HepG2 (cell line): Measurements from ENCODE around the gene GYS1. TPM values are rescaled to one million over a fixed set of nuclear protein-coding genes. Genes with fewer than 3 reads are reported as not detected.
A peak's percentile ranks its signal among the peaks of the same experiment; 100 is the strongest.

Experiments used
- CEBPG ChIP-seq: IDR thresholded peaks from 2 replicates; pipeline ENCODE4 v1.6.1; 2016
- FOXK1 ChIP-seq: sonication (generic); formaldehyde crosslinking; IDR thresholded peaks from 2 replicates; pipeline ENCODE4 v1.4.0; 2020; ENCODE audit warnings: low read depth, missing genetic modification reagents, borderline replicate concordance
- GPN1 ChIP-seq: sonication (generic); formaldehyde crosslinking; IDR thresholded peaks from 2 replicates; pipeline ENCODE4 v1.5.1; 2020; ENCODE audit warnings: missing genetic modification reagents, borderline replicate concordance
- MIER3 ChIP-seq: IDR thresholded peaks from 2 replicates; pipeline ENCODE4 v1.6.1; 2016; ENCODE audit warnings: missing compliant biosample characterization, borderline replicate concordance
- MTA3 ChIP-seq: sonication (generic); formaldehyde crosslinking; IDR thresholded peaks from 2 replicates; pipeline ENCODE4 v1.4.0; 2020; ENCODE audit warnings: missing genetic modification reagents
- RBFOX2 ChIP-seq: fragments of 200-400 bp; formaldehyde crosslinking; IDR thresholded peaks from 2 replicates; pipeline ENCODE4 v1.6.1; 2017; ENCODE audit warnings: low read depth, mild to moderate bottlenecking, low read length
- REL ChIP-seq: sonication (generic); formaldehyde crosslinking; conservative IDR thresholded peaks from 2 replicates; pipeline ENCODE4 v1.8.0; 2022; ENCODE audit warnings: mild to moderate bottlenecking, missing genetic modification reagents, moderate library complexity
- SAP130 ChIP-seq: IDR thresholded peaks from 2 replicates; pipeline ENCODE4 v1.6.1; 2016; ENCODE audit warnings: low read depth
- SMYD3 ChIP-seq: sonication (generic); formaldehyde crosslinking; IDR thresholded peaks from 2 replicates; pipeline ENCODE4 v1.8.1; 2023; ENCODE audit warnings: mild to moderate bottlenecking, missing genetic modification reagents
- TBP ChIP-seq: sonication (generic); formaldehyde crosslinking; IDR thresholded peaks from 2 replicates; pipeline ENCODE4 v1.5.0; 2020; ENCODE audit warnings: missing genetic modification reagents
- ZNF274 ChIP-seq: sonication (generic); formaldehyde crosslinking; IDR thresholded peaks from 2 replicates; pipeline ENCODE4 v1.5.1; 2020; ENCODE audit warnings: mild to moderate bottlenecking, missing genetic modification reagents
- ZNF292 ChIP-seq: sonication (generic); formaldehyde crosslinking; IDR thresholded peaks from 2 replicates; pipeline ENCODE4 v1.8.1; 2022; ENCODE audit warnings: mild to moderate bottlenecking, low read depth, missing genetic modification reagents, borderline replicate concordance
- ZNF430 ChIP-seq: sonication (generic); formaldehyde crosslinking; IDR thresholded peaks from 2 replicates; pipeline ENCODE4 v1.9.0; 2021; ENCODE audit warnings: mild to moderate bottlenecking, missing genetic modification reagents
- ZNF619 ChIP-seq: sonication (generic); formaldehyde crosslinking; IDR thresholded peaks from 2 replicates; pipeline ENCODE4 v1.4.0; 2020; ENCODE audit warnings: mild to moderate bottlenecking, missing genetic modification reagents
- ZNF776 ChIP-seq: sonication (generic); formaldehyde crosslinking; IDR thresholded peaks from 2 replicates; pipeline ENCODE4 v1.4.0; 2020; ENCODE audit warnings: mild to moderate bottlenecking, missing genetic modification reagents
- polyA plus RNA-seq, 8 experiments: library from polyadenylated mRNA; depleted of rRNA in 3 of 8; stranded (reverse) in 7 of 8; unstranded in 1 of 8; fragments of >200 nt; fragmentation: Illumina TruSeq in 4 of 8; extraction: Trizol in 4 of 8; gene quantifications; 2 replicates each; pipeline versions ENCODE4 v1.2.1 to v1.2.3, GENCODE V29; 2011 to 2016; ENCODE audit warnings: low read depth in 4 of 8, missing spikeins in 1 of 8, mixed read lengths in 1 of 8; ENCODE audit not compliant: insufficient read depth in 1 of 8
- total RNA-seq, 5 experiments: library from RNA; depleted of rRNA; stranded (reverse); fragments of >200 nt; fragmentation: Illumina TruSeq; extraction: Trizol; gene quantifications; 2 replicates each; pipeline ENCODE4 v1.2.3, GENCODE V29; 2016; ENCODE audit warnings: low read depth in 1 of 5
- TF ChIP-seq, protein P1 (sequence below): sonication (generic); formaldehyde crosslinking; IDR thresholded peaks from 2 replicates; pipeline ENCODE4 v1.5.0; 2020; ENCODE audit warnings: mild to moderate bottlenecking, missing genetic modification reagents, borderline replicate concordance
- TF ChIP-seq, protein P2 (sequence below): sonication (generic); formaldehyde crosslinking; IDR thresholded peaks from 2 replicates; pipeline ENCODE4 v1.8.0; 2022; ENCODE audit warnings: missing genetic modification reagents, mild to moderate bottlenecking, moderate library complexity, borderline replicate concordance
- TF ChIP-seq, protein P3 (sequence below): IDR thresholded peaks from 2 replicates; pipeline ENCODE4 v1.6.1; 2016; ENCODE audit warnings: mild to moderate bottlenecking, missing biosample characterization, missing genetic modification reagents

Gene GYS1
- total and polyA plus RNA-seq, 2 of the 13 experiments (the other 11 are each of a cell fraction or from before 2014, with no cell fraction given): 18.4 to 42.1 TPM

DNA sequence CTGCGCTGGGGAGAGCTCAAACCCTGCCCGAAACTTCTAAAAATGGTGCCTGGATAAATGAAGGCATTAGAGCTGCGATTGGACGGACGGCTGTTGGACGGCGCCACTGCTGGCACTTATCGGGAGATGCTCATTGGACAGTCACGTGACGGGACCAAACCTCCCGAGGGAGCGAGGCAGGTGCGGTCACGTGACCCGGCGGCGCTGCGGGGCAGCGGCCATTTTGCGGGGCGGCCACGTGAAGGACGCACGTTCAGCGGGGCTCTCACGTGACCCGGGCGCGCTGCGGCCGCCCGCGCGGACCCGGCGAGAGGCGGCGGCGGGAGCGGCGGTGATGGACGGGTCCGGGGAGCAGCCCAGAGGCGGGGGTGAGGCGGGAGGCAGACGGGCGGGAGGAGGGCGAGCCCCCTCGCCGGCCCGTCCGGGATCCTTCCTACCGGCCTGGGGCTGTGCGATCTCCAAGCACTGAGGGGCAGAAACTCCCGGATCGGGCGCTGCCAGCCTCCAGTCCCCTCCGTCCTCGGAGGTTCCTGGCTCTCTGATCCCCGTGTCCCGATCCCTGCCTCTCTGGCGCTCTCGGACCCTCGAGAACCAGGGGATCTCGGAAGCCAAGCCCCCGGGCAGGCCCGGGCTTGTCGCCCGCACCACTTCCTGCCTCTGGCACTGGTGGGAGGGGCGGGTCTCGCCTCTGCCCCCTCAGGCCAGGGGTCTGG lies 38.4 kb downstream of the GYS1 start, which contains the start of gene BAX (continued):
- TF ChIP-seq, protein P1, sequence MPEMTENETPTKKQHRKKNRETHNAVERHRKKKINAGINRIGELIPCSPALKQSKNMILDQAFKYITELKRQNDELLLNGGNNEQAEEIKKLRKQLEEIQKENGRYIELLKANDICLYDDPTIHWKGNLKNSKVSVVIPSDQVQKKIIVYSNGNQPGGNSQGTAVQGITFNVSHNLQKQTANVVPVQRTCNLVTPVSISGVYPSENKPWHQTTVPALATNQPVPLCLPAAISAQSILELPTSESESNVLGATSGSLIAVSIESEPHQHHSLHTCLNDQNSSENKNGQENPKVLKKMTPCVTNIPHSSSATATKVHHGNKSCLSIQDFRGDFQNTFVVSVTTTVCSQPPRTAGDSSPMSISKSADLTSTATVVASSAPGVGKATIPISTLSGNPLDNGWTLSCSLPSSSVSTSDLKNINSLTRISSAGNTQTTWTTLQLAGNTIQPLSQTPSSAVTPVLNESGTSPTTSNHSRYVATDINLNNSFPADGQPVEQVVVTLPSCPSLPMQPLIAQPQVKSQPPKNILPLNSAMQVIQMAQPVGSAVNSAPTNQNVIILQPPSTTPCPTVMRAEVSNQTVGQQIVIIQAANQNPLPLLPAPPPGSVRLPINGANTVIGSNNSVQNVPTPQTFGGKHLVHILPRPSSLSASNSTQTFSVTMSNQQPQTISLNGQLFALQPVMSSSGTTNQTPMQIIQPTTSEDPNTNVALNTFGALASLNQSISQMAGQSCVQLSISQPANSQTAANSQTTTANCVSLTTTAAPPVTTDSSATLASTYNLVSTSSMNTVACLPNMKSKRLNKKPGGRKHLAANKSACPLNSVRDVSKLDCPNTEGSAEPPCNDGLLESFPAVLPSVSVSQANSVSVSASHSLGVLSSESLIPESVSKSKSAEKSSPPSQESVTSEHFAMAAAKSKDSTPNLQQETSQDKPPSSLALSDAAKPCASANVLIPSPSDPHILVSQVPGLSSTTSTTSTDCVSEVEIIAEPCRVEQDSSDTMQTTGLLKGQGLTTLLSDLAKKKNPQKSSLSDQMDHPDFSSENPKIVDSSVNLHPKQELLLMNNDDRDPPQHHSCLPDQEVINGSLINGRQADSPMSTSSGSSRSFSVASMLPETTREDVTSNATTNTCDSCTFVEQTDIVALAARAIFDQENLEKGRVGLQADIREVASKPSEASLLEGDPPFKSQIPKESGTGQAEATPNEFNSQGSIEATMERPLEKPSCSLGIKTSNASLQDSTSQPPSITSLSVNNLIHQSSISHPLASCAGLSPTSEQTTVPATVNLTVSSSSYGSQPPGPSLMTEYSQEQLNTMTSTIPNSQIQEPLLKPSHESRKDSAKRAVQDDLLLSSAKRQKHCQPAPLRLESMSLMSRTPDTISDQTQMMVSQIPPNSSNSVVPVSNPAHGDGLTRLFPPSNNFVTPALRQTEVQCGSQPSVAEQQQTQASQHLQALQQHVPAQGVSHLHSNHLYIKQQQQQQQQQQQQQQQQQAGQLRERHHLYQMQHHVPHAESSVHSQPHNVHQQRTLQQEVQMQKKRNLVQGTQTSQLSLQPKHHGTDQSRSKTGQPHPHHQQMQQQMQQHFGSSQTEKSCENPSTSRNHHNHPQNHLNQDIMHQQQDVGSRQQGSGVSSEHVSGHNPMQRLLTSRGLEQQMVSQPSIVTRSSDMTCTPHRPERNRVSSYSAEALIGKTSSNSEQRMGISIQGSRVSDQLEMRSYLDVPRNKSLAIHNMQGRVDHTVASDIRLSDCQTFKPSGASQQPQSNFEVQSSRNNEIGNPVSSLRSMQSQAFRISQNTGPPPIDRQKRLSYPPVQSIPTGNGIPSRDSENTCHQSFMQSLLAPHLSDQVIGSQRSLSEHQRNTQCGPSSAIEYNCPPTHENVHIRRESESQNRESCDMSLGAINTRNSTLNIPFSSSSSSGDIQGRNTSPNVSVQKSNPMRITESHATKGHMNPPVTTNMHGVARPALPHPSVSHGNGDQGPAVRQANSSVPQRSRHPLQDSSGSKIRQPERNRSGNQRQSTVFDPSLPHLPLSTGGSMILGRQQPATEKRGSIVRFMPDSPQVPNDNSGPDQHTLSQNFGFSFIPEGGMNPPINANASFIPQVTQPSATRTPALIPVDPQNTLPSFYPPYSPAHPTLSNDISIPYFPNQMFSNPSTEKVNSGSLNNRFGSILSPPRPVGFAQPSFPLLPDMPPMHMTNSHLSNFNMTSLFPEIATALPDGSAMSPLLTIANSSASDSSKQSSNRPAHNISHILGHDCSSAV (CRISPR knock-in tag): no peak
- TF ChIP-seq RBFOX2 (peak; percentile 99), TBP (no peak), ZNF776 (CRISPR knock-in tag) (peak; percentile 89), ZNF274 (CRISPR knock-in tag) (no peak), ZNF292 (no peak), FOXK1 (CRISPR knock-in tag) (peak; percentile 78; the same call in 1 of the 2 replicates), SMYD3 (CRISPR knock-in tag) (peak; percentile 67; the same call in 1 of the 2 replicates), MTA3 (CRISPR knock-in tag) (no peak), ZNF430 (CRISPR knock-in tag) (no peak; the same call in 1 of the 2 replicates), REL (CRISPR knock-in tag) (no peak), ZNF619 (CRISPR knock-in tag) (no peak), GPN1 (CRISPR knock-in tag) (no peak), SAP130 (peak; percentile 96), CEBPG (no peak), MIER3 (CRISPR knock-in tag) (no peak)
- TF ChIP-seq, protein P2, sequence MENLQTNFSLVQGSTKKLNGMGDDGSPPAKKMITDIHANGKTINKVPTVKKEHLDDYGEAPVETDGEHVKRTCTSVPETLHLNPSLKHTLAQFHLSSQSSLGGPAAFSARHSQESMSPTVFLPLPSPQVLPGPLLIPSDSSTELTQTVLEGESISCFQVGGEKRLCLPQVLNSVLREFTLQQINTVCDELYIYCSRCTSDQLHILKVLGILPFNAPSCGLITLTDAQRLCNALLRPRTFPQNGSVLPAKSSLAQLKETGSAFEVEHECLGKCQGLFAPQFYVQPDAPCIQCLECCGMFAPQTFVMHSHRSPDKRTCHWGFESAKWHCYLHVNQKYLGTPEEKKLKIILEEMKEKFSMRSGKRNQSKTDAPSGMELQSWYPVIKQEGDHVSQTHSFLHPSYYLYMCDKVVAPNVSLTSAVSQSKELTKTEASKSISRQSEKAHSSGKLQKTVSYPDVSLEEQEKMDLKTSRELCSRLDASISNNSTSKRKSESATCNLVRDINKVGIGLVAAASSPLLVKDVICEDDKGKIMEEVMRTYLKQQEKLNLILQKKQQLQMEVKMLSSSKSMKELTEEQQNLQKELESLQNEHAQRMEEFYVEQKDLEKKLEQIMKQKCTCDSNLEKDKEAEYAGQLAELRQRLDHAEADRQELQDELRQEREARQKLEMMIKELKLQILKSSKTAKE (CRISPR knock-in tag): no peak
- TF ChIP-seq, protein P3, sequence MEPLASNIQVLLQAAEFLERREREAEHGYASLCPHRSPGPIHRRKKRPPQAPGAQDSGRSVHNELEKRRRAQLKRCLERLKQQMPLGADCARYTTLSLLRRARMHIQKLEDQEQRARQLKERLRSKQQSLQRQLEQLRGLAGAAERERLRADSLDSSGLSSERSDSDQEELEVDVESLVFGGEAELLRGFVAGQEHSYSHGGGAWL (CRISPR knock-in tag): peak; percentile 53; the same call in 1 of the 2 replicates
